GM23248 (cell line): Measurements from ENCODE around the gene P2RX3.

Experiments
- EZH2 ChIP-seq: fragments of 200-600 bp; sonication (generic); IDR thresholded peaks from 2 replicates; pipeline ENCODE4 v1.6.1; 2018; ENCODE audit warnings: antibody characterized with exemption, mild to moderate bottlenecking; ENCODE audit not compliant: insufficient read depth, poor library complexity, severe bottlenecking
- EZH2phosphoT487 ChIP-seq: fragments of 200-600 bp; sonication (generic); IDR thresholded peaks from 2 replicates; pipeline ENCODE4 v1.6.1; 2018; ENCODE audit warnings: antibody characterized with exemption, moderate library complexity, mild to moderate bottlenecking, low read depth; ENCODE audit not compliant: insufficient read depth

DNA sequence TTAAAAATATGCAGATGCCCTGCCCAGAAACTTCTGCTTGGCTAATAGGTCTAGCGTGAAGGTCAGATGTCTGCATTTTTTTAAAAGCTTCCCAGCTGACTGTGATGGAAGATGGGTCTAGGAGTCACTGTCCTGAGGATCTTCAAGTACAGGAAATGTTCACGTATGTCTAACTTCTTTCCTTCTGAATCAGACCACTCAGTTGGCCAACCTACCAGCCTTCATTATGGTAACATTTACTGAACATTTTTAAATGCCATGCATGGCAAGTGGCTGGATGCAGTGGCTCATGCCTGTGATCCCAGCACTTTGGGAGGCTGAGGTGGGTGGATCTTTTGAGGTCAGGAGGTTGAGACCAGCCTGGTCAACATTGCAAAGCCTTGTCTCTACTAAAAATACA is 53.4 kb downstream of the P2RX3 start:
- TF ChIP-seq EZH2 (no peak), EZH2phosphoT487 (no peak)
